IPS-11a (cell line): ENCODE results near the gene ZNF467.
A peak's percentile ranks its signal among the peaks of the same experiment; 100 is the strongest.

Experiments
- H3K4me3 ChIP-seq: one replicate; pipeline ENCODE4 v1.5.1; 2013; ENCODE audit warnings: low read depth, low read length, control low read depth

Gene ZNF467

DNA sequence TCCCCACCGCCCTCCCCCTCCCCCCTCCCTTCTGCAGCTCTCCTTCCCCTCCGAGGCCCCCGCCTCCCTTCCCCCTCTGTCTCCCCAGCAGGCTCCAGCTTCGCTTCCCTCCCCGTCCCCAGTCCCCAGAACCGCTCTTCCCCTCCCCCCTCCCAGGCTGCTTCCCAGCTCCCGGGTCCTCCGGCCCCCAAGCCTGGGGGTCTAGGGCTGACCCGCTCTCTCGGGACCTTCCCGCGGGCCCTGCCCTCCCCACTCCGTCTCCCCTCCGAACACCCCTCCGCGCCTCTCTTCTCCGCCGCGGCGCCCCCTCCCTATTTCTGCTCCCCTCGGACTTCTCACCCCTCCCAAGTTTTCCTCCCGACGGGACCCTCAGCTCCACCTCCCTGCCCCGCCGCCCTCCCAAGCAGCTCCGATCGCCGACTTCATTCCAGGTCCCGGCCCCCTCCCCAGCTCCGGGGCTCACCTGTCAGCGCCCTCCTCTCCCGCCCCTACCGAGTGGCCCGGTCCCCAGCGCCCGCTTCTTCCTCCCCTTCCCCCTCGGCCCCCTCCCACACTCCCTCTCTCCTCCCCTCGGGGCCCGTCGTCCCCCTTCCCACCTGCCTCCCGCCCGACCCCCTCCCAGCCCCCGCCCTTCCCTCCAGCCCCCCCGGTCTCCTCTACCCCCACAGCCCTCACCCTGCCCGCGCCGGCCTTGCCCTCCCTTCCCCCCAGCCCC lies 990 bp downstream of the ZNF467 start:
- H3K4me3 ChIP-seq: peak overlapping the region; percentile 43

DNA sequence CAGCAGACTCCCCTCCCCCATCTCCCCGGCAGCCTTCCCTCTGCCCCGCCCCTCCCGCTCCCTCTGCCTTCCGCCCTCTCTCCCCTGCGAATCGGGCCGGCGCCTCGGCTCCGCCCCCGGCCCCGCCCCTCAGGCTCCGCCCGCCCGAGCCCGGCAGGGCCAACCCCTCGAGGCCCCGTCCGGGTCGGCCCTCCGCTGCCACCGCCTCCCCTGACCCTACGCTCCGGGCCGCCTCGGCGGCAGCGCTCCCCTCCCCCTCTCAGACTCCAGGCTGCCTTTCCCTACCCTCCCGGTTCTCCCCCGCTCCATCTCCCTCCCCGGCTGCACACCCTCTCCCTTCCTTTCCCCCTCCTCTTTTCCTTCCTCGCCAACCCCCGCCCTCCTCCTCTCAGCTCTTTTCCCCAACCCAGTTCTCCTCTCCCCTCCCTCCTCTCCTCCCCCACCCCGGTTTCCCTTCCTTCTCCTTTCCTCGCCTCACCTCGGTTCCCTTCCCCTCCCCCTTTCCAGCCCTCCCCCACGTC lies 1.6 kb downstream of the ZNF467 start:
- H3K4me3 ChIP-seq: peak overlapping the region; percentile 35

DNA sequence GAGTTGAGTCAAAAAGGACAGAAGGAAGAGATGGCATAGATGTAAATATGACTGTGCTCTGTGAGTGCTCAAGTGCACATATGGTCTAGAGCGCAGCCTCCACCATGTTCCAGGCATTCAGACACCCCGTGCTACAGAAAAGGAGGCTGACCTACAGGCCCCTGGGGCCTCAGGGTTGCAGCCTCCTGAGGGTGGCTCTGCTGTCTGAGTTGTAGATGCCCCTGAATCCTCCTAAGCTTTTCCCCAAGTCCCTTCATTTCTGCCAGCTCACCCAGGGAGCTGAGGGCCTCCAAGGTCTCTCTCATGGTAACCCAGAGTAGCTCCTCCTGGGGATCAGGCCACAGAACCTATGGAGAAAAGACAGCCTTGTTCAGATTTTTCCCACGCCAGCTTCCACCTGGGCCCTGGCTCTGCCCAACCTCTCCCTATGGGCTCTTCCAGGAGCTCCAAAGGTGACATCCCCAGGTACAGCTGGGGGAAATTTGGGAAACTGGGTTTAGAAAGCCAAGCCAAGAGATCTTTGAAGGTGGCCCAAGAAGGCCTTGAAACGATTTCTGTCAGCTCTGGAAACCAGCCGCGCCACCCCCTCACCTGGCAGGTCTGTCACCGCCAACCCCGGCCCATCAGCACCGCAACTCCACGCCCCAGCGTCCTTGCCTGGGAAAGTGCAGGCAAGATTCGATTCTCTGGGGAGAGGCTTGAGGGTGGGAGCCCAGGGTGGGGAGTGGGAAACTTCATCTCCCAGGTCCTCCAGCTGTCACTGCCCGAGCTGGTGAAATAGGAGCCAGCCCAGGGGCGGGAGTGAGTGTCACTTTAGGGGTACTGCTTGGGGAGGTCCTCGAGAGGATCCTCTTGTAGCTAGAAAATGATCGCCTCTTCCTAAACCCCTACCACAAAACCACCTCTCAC lies 2.4 kb downstream of the ZNF467 start:
- peak overlapping the region; percentile 18 for H3K4me3 ChIP-seq

DNA sequence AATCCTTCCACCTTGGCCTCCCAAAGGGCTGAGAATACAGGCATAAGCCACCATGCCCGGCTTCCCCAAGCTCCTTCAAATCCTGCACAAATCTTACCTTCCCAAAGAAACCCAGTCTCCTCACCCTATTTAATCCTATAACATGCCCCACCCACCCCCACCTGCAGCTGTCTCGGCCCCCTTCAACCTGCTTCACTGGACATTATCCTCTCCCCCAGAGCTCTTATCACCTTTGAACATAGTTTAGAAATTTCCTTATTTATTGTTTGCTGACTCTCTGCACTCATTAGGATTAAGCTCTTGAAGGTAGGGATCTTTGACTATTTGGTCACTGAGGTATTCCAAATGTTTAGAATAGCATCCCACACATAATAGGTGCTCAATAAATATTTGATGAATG lies 3.5 kb downstream of the ZNF467 start:
- H3K4me3 ChIP-seq: no peak overlapping the region

DNA sequence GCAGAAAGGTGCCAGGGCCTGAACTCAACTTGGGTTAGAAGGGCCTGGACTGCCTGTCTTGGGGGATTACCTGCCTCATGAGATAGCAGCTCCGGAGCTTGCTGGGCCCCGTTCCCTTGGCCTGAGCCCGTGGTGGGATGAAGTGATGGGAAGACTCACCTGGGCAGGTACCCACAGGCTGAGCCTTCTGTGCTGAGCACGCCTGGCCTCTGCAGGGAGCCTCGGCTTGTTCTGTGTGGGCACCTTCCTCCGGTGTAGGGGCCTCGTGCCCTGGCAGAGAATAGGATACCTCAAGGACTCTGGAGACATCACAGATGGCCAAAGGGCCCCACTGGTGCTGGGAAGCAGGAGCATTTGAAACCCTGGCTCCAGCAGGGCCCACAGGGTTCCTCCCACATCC lies 4.5 kb downstream of the ZNF467 start:
- H3K4me3 ChIP-seq: no peak overlapping the region

GRCh38 chr7:149767068-149767467 lies 6.3 kb downstream of the ZNF467 start:
- no peak overlapping the region for H3K4me3 ChIP-seq

DNA sequence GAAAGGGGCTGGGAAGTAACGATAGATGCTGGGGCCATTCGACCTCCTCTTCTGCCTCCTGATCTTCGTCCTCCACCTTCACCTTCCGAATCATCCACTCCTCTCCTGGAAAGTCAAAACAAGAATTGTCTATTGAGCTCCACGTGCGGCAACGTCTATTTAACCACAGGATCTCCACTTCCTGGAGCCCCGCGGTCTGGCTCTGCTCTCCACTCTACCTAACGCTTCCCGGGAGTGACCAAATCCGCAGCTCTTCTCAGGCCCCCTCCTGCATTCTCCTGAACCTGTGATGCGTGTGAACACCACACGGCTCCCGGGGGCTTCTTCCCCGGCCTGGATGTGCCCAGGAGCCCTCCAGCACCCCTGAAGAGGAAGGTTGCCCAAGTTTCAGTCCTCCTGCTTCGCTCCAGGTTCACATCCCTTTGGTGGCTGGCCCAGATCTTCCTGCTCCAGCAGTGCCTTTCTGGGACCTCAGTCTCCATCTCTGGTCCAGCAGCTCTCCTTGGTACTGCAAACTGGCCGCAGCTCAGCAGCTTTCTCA lies 7.2 kb downstream of the ZNF467 start:
- no peak overlapping the region for H3K4me3 ChIP-seq

GRCh38 chr7:149765399-149766121 lies 7.8 kb downstream of the ZNF467 start:
- no peak overlapping the region for H3K4me3 ChIP-seq

DNA sequence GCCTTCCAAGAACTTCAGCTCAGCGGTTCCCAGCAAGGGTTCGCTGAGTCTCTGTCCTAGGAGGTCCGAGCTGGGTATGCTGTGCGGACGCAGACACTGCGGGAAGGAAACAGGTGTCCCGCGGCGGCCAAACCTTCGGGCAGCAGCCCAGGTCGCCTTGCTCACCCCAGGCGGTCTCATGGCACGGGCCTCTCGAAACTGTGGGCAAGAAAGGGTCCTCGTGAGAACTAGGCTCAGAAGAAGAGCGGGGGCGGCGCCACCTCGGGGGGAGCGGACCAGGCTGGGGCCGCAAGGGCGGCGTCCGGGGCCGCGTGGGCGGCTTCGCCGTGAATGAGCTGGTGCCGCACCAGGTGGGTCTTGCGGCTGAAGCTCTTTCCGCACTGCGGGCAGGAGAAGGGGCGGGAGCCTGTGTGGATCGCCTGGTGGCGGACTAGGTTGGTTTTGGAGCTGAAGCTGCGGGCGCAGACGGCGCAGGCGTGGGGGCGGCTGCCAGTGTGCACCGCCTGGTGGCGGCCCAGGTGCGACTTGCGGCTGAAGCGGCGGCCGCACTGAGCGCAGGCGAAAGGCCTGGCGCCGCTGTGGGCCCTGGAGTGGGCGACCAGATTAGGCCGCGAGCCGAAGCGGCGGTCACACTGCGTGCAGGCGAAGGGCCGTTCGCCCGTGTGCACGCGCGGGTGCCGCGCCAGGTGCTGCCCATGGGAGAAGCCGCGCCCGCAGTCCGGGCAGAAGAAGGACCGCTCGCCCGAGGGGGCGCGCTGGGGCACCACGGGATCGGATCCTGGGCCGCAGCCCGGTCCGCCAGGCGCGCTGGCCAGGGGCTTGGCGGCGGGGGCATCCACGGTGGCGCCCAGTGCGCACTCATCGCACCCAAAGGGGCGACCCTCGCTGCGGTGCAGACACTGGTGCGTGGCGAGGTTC lies 8.6 kb downstream of the ZNF467 start:
- H3K4me3 ChIP-seq: peak overlapping the region; percentile 17

DNA sequence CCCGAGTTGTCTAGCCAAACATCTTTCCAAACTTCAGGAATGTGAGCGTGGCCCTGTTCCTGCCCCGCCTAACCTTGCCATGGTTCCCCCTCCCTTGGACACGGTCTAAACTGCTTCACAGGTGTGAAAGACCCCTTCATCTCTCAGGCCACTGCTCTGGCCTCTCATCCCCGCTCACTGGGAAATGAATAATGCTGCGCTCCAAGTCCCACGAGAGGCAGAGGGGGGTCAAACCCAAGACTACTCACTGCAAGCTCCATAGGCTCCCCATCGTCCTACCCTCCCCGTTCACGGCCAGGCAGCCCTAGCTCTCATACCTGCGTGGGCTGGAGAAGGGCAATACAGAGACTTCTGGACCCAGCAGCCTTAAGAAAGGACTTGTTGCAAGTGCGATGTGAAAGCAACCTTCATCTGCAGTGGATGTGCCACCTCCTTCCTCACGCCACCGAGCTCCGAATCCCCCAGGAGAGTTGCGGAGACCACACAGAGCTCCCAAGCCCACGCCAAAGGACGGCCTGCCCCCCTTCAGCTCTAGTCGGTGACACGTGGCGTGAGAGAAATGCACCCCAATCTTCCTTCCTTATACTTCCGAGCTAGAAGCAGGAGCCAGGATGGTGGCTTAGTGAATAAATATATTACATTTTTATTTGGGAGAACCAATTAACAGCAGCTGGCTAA lies 9.7 kb downstream of the ZNF467 start:
- H3K4me3 ChIP-seq: no peak overlapping the region

- no peak overlapping the region for H3K4me3 ChIP-seq
Observed at GRCh38 chr7:149762610-149763009, 10.8 kb downstream of the ZNF467 start.

DNA sequence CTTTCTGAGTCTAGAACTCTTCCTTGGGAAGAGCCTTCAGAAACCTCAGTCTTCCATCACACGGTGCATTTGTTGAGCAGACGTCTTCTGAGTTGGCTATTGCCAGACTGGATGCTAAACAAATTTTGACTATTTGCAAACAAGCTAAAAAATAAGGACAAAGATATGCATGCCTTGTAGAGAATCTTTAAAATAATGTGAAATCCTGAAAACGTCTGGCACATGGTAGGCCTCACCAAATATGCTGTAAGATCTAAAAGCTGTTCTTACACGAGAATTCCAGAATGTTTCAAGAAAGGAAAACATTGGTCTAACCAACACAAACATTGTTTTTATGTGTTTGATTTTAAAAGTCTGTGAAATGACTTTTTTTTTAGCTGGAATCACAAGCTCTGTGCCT lies 11.3 kb downstream of the ZNF467 start:
- H3K4me3 ChIP-seq: no peak overlapping the region

- H3K4me3 ChIP-seq: no peak overlapping the region
Observed at GRCh38 chr7:149761307-149761706, 12.1 kb downstream of the ZNF467 start.

- H3K4me3 ChIP-seq: no peak overlapping the region
Observed at GRCh38 chr7:149760538-149760937, 12.8 kb downstream of the ZNF467 start.

DNA sequence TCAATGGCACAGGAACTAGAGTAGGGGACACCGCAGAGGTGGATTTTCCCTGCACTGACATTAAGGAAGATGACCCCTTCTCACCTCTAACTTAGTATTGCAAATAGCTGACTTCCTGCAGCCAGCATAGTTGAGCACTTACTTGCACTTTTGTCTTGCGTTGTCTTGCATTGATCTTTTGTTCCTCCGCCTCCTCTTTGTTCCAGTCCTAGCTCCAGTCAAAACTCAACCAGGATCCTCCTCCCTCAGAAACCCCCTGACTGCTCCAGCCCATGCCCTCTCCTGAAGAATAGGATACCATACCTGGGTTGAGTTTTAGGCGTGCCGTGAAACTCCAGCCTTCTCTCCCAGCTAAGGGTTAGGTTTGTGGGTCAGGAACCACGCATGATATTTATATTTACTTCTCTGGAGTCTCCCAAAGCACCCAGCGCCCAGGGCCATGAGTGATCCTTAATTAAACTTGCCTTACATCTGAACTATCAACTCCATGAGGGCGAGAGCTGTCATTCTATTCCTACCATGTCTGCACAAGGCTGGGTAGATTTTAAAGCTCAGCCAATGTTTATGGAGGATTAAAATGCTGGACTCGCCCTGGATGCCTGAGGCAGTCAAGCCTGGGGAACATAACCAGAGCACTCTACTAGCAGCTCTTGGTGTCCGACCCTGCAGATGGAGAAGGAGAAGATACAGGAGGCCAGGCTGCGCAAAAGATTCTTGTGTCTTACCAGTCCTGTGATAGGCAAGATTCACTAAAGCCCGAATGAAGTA lies 14.1 kb downstream of the ZNF467 start:
- no peak overlapping the region for H3K4me3 ChIP-seq

DNA sequence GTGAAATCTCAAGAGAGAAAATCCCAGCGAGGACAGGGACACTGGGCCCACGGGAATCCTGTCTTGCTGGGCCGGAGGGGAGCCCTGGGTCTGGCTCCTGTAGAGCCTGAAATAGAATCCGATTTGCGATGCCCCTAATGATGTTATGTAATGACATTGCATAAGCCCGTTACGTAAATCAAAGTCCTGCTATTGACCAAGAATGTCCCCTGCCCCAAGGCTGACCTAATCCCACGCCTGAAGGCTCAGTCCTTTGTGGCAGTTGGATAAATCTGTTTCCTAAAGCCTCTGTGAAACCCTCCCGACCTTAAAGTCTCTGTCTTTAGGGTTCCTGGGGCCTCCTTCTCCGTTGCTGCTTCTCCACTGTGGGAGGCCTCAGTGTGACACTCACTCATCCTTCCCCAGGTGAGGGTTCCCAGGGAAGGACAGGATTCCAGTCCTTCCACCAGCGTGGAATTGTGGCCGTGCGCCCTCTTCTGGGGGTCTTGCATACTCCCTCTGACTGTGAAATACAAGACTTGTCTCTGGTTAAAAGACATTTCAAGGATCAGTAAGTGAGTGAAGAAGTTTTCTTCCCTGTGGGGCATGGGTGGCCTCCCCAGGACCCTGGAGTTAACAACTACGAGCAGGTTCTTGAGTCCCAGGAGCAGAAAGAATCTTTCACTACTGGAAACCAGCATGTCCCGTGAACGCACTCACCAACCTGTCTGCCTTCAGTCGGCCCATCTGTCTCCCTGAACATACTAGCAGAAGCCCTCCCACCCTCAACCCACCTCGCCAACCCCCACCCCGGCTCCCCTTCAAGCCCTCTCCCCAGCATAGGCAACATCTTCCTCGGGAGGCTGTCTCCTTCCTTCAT lies 19.8 kb downstream of the ZNF467 start:
- no peak overlapping the region for H3K4me3 ChIP-seq

DNA sequence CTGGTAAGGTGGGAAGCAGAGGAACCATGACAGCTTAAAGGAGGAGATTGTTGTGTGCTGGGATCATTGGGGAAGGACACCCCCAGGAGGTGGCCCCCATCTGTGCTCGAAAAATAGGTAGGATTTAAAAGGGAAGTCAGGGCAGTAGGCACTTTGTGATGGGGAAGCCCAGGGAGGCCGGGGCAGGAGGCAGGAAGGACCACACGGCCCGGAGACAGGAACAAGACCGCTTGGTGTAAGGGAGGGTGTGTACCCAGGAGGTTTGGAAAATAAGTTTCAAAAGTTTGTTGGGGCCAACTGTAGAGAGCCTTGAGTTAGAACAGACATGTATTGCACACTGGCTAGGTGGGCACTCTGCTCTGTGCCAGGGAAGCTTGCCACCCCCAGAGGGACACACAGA lies 20.7 kb downstream of the ZNF467 start:
- no peak overlapping the region for H3K4me3 ChIP-seq
